ENCODE results near the gene PAFAH2. TPM values are rescaled to one million over a fixed set of nuclear protein-coding genes. Genes with fewer than 3 reads are reported as not detected.

Gene PAFAH2
- total RNA-seq, 1 experiment from 2014 or later = 12.4 TPM

GRCh38 chr1:26010825-26011224, 13.0 kb upstream of the PAFAH2 start:
- no peak overlapping the region for H3T11ph ChIP-seq (ENCODE audit: low read length)
- Mint-ChIP-seq H3K4me3 (no peak overlapping the region), H3K4me1 (peaks cover 15 to 20% of the 10 kb centered on the region in 2 experiments), H3K36me3 (ENCODE audit: insufficient read depth in 1 of 3, low read depth in 3 of 3) (no peaks in the 10 kb centered on the region), H3K9me3 (no peaks in the 10 kb centered on the region), H3K27me3 (ENCODE audit: low read depth) (peaks cover 2% of the 10 kb centered on the region), H3K27ac (peak overlapping the region in 2 of 3 experiments; percentile 28 to 56; a peak in 2 of 7 replicates)
- H3K79me2 ChIP-seq (ENCODE audit: insufficient read depth, low read length) = no peaks in the 10 kb centered on the region
- H2BK15ac ChIP-seq (ENCODE audit: low read depth, low read length) = no peak overlapping the region
- no CpG with 5 or more reads among the region's 3 CpGs for WGBS (ENCODE audit: extremely low coverage, insufficient read length, low lambda C conversion rate)
- H3K4me2 ChIP-seq (ENCODE audit: insufficient read depth, insufficient read length, low read length) = no peak overlapping the region
- H4K5ac ChIP-seq (ENCODE audit: insufficient read length, low read depth, low read length) = no peak overlapping the region
- no peak overlapping the region for H4K8ac ChIP-seq (replicated peaks; ENCODE audit: insufficient read length, low read depth, low read length)
- H3K79me1 ChIP-seq (ENCODE audit: insufficient read depth, low read depth, low read length, poor library complexity, severe bottlenecking) = no peaks in the 10 kb centered on the region
- no peaks in the 10 kb centered on the region for H4K20me1 ChIP-seq (ENCODE audit: control insufficient read depth, insufficient read depth, insufficient read length)
- no peaks in the 10 kb centered on the region; the same call in 1 of the 2 replicates for H3K4me1 ChIP-seq (ENCODE audit: insufficient read depth, low read length)
- H2AK5ac ChIP-seq (ENCODE audit: insufficient read length, low read length) = no peak overlapping the region
- H3K27ac ChIP-seq (ENCODE audit: insufficient read length, low read depth, low read length) = no peak overlapping the region
- no peak overlapping the region for H2BK20ac ChIP-seq (ENCODE audit: low read depth, low read length, poor library complexity, severe bottlenecking)
- H3K23me2 ChIP-seq (ENCODE audit: insufficient read length, low read depth, low read length, poor library complexity, severe bottlenecking) = no peaks in the 10 kb centered on the region
- no peaks in the 10 kb centered on the region for H3K27me3 ChIP-seq (ENCODE audit: insufficient read depth, low read length)
- no peak overlapping the region for H3K56ac ChIP-seq (ENCODE audit: insufficient read length, low read depth, low read length)
- H3K23ac ChIP-seq (ENCODE audit: insufficient read length, low read depth, low read length) = no peak overlapping the region
- H3K4ac ChIP-seq (ENCODE audit: low read depth, low read length) = no peak overlapping the region
- no peak overlapping the region for H3K14ac ChIP-seq (ENCODE audit: insufficient read depth, low read length)
- peak overlapping the region; percentile 54 for H2AFZ ChIP-seq (ENCODE audit: low read length)
- no peak overlapping the region for H3K9ac ChIP-seq (ENCODE audit: extremely low read depth, insufficient read length, low read length)
- no peak overlapping the region for H3K18ac ChIP-seq (ENCODE audit: insufficient read length, low read depth, low read length)
- TF ChIP-seq CTCF (conservative IDR thresholded peaks at IDR 0.05) = no peak
- H4K91ac ChIP-seq (ENCODE audit: insufficient read length, low read depth, low read length) = no peak overlapping the region
- H2BK5ac ChIP-seq (ENCODE audit: insufficient read length, low read length) = no peak overlapping the region
- H3K9me3 ChIP-seq (ENCODE audit: control insufficient read depth, low read depth, low read length) = no peaks in the 10 kb centered on the region
- DNase-seq = peak; percentile 74
- no peak overlapping the region for H2BK120ac ChIP-seq (ENCODE audit: low read depth, low read length, poor library complexity, severe bottlenecking)
- no peak overlapping the region for H2BK12ac ChIP-seq (ENCODE audit: insufficient read length, low read depth, low read length)

All from H9 (cell line).